ENCODE measurements around the gene KRTAP9-8.
"Not testable (repeated sequence)": the region's sequence is repeated elsewhere in the genome, so short reads cannot be mapped to it uniquely, and the experiment has no call there.

- not testable (repeated sequence) for TF ChIP-seq POLR2AphosphoS5 (IDR thresholded peaks at IDR 0.05; ENCODE audit: borderline replicate concordance, low read depth, low read length); EZH2 (IDR thresholded peaks at IDR 0.05)
Observed at GRCh38 chr17:41275648-41276190, 37.9 kb downstream of the KRTAP9-8 start, which contains the start of gene KRTAP9-7.
